ENCODE measurements around the gene MICAL2.

MICAL2 gene

GRCh38 chr11:12242966-12243365, 132.6 kb downstream of the MICAL2 start:
- Histone ChIP-seq H3K4me1 (ENCODE audit: control insufficient read depth, insufficient read depth, low read length) (peaks cover 90% of the 10 kb centered on the region), H3K9me3 (ENCODE audit: control insufficient read depth in 2 of 2, low read length in 2 of 2) (no peaks in the 10 kb centered on the region), H3K27me3 (ENCODE audit: control insufficient read depth in 1 of 2, insufficient read depth in 2 of 2, low read length in 2 of 2) (no peaks in the 10 kb centered on the region), H3K4me3 (ENCODE audit: low read length in 2 of 2) (no peak overlapping the region), H3K9ac (ENCODE audit: low read length in 2 of 2) (no peak overlapping the region), H3K27ac (ENCODE audit: low read length) (peak overlapping the region; percentile 67), H3K36me3 (ENCODE audit: control insufficient read depth in 2 of 2, insufficient read depth in 2 of 2, low read length in 2 of 2) (peaks cover 20 to 43% of the 10 kb centered on the region in 2 donors)

- Histone ChIP-seq H3K4me1 (ENCODE audit: control insufficient read depth, insufficient read depth, low read length) (peaks cover 90% of the 10 kb centered on the region), H3K36me3 (ENCODE audit: control insufficient read depth in 2 of 2, insufficient read depth in 2 of 2, low read length in 2 of 2) (peaks cover 20 to 43% of the 10 kb centered on the region in 2 donors), H3K9ac (ENCODE audit: low read length in 2 of 2) (no peak overlapping the region), H3K4me3 (ENCODE audit: low read length in 2 of 2) (no peak overlapping the region), H3K9me3 (ENCODE audit: control insufficient read depth in 2 of 2, low read length in 2 of 2) (no peaks in the 10 kb centered on the region), H3K27me3 (ENCODE audit: control insufficient read depth in 1 of 2, insufficient read depth in 2 of 2, low read length in 2 of 2) (no peaks in the 10 kb centered on the region), H3K27ac (ENCODE audit: low read length) (peak overlapping the region; percentile 67)
Observed at GRCh38 chr11:12243486-12243885, 133.1 kb downstream of the MICAL2 start.

GRCh38 chr11:12243911-12244550, 133.6 kb downstream of the MICAL2 start:
- Histone ChIP-seq H3K27me3 (ENCODE audit: control insufficient read depth in 1 of 2, insufficient read depth in 2 of 2, low read length in 2 of 2) (no peaks in the 10 kb centered on the region), H3K36me3 (ENCODE audit: control insufficient read depth in 2 of 2, insufficient read depth in 2 of 2, low read length in 2 of 2) (peaks cover 20 to 44% of the 10 kb centered on the region in 2 donors), H3K27ac (ENCODE audit: low read length) (peak overlapping the region; percentile 67), H3K4me3 (ENCODE audit: low read length in 2 of 2) (no peak overlapping the region), H3K9ac (ENCODE audit: low read length in 2 of 2) (no peak overlapping the region), H3K4me1 (ENCODE audit: control insufficient read depth, insufficient read depth, low read length) (peaks cover 90% of the 10 kb centered on the region), H3K9me3 (ENCODE audit: control insufficient read depth in 2 of 2, low read length in 2 of 2) (no peaks in the 10 kb centered on the region)

DNA sequence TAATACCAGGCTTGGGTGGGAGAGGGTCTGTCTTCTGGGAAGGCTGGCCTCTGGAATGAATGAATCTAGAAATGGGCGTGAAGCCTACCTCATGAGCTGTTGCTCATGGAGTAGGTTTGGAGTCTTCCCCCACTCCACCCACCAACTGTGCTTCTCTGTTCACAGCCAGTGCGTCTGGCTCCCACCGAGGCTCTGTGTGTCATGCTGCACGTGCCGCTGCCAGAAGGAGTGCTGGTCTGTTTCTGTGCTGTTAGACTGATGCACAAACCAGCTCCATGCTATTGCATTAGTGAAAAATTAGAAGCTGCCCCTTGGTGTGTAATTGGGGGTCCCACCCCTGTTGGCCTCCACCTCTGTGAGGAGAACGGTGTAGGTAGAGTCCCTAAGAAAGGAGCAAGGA, 134.7 kb downstream of the MICAL2 start:
- peaks cover 90% of the 10 kb centered on the region for H3K4me1 ChIP-seq (ENCODE audit: control insufficient read depth, insufficient read depth, low read length)
- no peaks in the 10 kb centered on the region for H3K9me3 ChIP-seq (ENCODE audit: control insufficient read depth in 2 of 2, low read length in 2 of 2)
- peaks cover 19 to 45% of the 10 kb centered on the region in 2 donors for H3K36me3 ChIP-seq (ENCODE audit: control insufficient read depth in 2 of 2, insufficient read depth in 2 of 2, low read length in 2 of 2)
- H3K27me3 ChIP-seq (ENCODE audit: control insufficient read depth in 1 of 2, insufficient read depth in 2 of 2, low read length in 2 of 2) = no peaks in the 10 kb centered on the region
- H3K9ac ChIP-seq (ENCODE audit: low read length in 2 of 2) = peak overlapping the region in 1 of 2 donors; percentile 13
- no peak overlapping the region for H3K4me3 ChIP-seq (ENCODE audit: low read length in 2 of 2)
- peak overlapping the region; percentile 67 for H3K27ac ChIP-seq (ENCODE audit: low read length)

DNA sequence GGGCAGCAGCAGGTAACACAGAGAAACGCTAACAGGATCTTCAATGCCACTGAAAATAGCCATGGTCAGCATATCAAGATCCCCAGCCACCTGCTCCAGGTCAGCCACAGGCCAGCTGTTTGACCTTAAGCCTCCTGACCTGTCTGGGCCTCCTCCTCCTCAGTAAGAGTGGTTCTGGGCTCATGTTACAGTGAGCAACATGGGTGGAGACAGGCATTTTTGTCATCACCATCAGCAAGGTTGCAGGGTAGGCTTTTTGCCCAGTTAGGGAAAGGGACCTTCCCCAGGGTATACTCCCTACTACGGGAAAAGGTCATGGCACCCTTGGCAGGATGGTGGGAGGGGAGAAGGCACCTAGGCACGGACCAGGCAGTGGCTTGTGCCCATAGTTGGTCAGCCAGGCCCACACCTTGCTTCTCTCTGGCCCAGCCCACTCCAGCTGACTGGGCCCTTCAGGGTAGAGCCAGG, 135.2 kb downstream of the MICAL2 start:
- Histone ChIP-seq H3K27ac (ENCODE audit: low read length) (peak overlapping the region; percentile 67), H3K9me3 (ENCODE audit: control insufficient read depth in 2 of 2, low read length in 2 of 2) (no peaks in the 10 kb centered on the region), H3K27me3 (ENCODE audit: control insufficient read depth in 1 of 2, insufficient read depth in 2 of 2, low read length in 2 of 2) (no peaks in the 10 kb centered on the region), H3K36me3 (ENCODE audit: control insufficient read depth in 2 of 2, insufficient read depth in 2 of 2, low read length in 2 of 2) (peaks cover 20 to 42% of the 10 kb centered on the region in 2 donors), H3K4me1 (ENCODE audit: control insufficient read depth, insufficient read depth, low read length) (peaks cover 85% of the 10 kb centered on the region), H3K9ac (ENCODE audit: low read length in 2 of 2) (no peak overlapping the region), H3K4me3 (ENCODE audit: low read length in 2 of 2) (no peak overlapping the region)

- Histone ChIP-seq H3K27ac (ENCODE audit: low read length) (peak overlapping the region; percentile 67), H3K27me3 (ENCODE audit: control insufficient read depth in 1 of 2, insufficient read depth in 2 of 2, low read length in 2 of 2) (no peaks in the 10 kb centered on the region), H3K9ac (ENCODE audit: low read length in 2 of 2) (no peak overlapping the region), H3K4me1 (ENCODE audit: control insufficient read depth, insufficient read depth, low read length) (peaks cover 79% of the 10 kb centered on the region), H3K36me3 (ENCODE audit: control insufficient read depth in 2 of 2, insufficient read depth in 2 of 2, low read length in 2 of 2) (peaks cover 15 to 38% of the 10 kb centered on the region in 2 donors), H3K4me3 (ENCODE audit: low read length in 2 of 2) (no peak overlapping the region), H3K9me3 (ENCODE audit: control insufficient read depth in 2 of 2, low read length in 2 of 2) (no peaks in the 10 kb centered on the region)
Observed at GRCh38 chr11:12246147-12246546, 135.8 kb downstream of the MICAL2 start.

- peaks cover 75% of the 10 kb centered on the region for H3K4me1 ChIP-seq (ENCODE audit: control insufficient read depth, insufficient read depth, low read length)
Observed at GRCh38 chr11:12246989-12247388, 136.6 kb downstream of the MICAL2 start.

DNA sequence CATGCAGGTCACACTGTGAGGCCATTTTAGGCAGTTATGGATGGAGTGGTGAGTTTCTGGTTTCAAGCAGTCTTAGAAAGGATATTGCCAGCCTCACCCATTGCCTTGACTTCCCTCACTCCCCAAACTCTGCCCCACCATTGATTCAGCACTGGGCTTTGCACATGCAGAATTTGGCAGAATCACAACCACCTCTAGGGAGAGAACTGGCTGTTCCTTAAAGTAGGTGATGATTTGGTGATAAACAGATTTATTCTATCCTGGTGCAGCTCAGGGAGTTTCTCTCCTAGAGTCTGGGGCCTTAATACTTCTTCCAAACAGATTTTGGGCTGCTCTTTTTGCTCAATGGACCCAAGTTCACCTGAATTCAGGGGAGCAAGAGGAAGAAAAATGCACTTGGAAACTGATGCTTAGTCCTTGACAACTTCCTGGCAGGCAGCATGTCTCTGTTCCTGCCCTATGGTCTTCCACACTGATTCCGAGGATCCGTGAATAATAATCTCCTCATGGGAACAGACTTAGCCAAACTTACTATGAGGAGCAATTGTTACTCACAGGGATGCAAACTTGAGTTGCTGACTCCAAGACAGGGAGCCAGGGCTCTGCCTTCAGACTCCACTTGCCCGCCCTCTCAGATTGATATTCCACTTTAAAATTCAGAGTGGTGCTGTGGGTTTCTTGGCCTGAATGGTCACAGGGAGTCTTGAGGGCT, 137.3 kb downstream of the MICAL2 start:
- H3K27me3 ChIP-seq (ENCODE audit: control insufficient read depth in 1 of 2, insufficient read depth in 2 of 2, low read length in 2 of 2) = no peaks in the 10 kb centered on the region
- H3K9ac ChIP-seq (ENCODE audit: low read length in 2 of 2) = peak overlapping the region in 1 of 2 donors; percentile 36
- H3K36me3 ChIP-seq (ENCODE audit: control insufficient read depth in 2 of 2, insufficient read depth in 2 of 2, low read length in 2 of 2) = peaks cover 5 to 31% of the 10 kb centered on the region in 2 donors
- peaks cover 72% of the 10 kb centered on the region for H3K4me1 ChIP-seq (ENCODE audit: control insufficient read depth, insufficient read depth, low read length)
- H3K27ac ChIP-seq (ENCODE audit: low read length) = peak overlapping the region; percentile 80
- H3K4me3 ChIP-seq (ENCODE audit: low read length in 2 of 2) = peak overlapping the region; percentile 21 to 57
- H3K9me3 ChIP-seq (ENCODE audit: control insufficient read depth in 2 of 2, low read length in 2 of 2) = no peaks in the 10 kb centered on the region

More at GRCh38 chr11:12246989-12247388, 136.6 kb downstream of the MICAL2 start:
- no peaks in the 10 kb centered on the region for H3K9me3 ChIP-seq (ENCODE audit: control insufficient read depth in 2 of 2, low read length in 2 of 2)
- H3K27ac ChIP-seq (ENCODE audit: low read length) = peak overlapping the region; percentile 80
- H3K9ac ChIP-seq (ENCODE audit: low read length in 2 of 2) = no peak overlapping the region
- H3K27me3 ChIP-seq (ENCODE audit: control insufficient read depth in 1 of 2, insufficient read depth in 2 of 2, low read length in 2 of 2) = no peaks in the 10 kb centered on the region
- no peak overlapping the region for H3K4me3 ChIP-seq (ENCODE audit: low read length in 2 of 2)
- H3K36me3 ChIP-seq (ENCODE audit: control insufficient read depth in 2 of 2, insufficient read depth in 2 of 2, low read length in 2 of 2) = peaks cover 8 to 34% of the 10 kb centered on the region in 2 donors

- peaks cover 67% of the 10 kb centered on the region for H3K4me1 ChIP-seq (ENCODE audit: control insufficient read depth, insufficient read depth, low read length)
- peak overlapping the region in 1 of 2 donors; percentile 36 for H3K9ac ChIP-seq (ENCODE audit: low read length in 2 of 2)
- H3K36me3 ChIP-seq (ENCODE audit: control insufficient read depth in 2 of 2, insufficient read depth in 2 of 2, low read length in 2 of 2) = peaks cover 3 to 27% of the 10 kb centered on the region in 2 donors
- no peaks in the 10 kb centered on the region for H3K9me3 ChIP-seq (ENCODE audit: control insufficient read depth in 2 of 2, low read length in 2 of 2)
- no peaks in the 10 kb centered on the region for H3K27me3 ChIP-seq (ENCODE audit: control insufficient read depth in 1 of 2, insufficient read depth in 2 of 2, low read length in 2 of 2)
- peak overlapping the region; percentile 80 for H3K27ac ChIP-seq (ENCODE audit: low read length)
- peak overlapping the region; percentile 21 to 57 for H3K4me3 ChIP-seq (ENCODE audit: low read length in 2 of 2)
Observed at GRCh38 chr11:12248330-12248729, 137.9 kb downstream of the MICAL2 start.

GRCh38 chr11:12249590-12250260, 139.3 kb downstream of the MICAL2 start:
- peaks cover 3 to 20% of the 10 kb centered on the region in 2 donors for H3K36me3 ChIP-seq (ENCODE audit: control insufficient read depth in 2 of 2, insufficient read depth in 2 of 2, low read length in 2 of 2)
- H3K27me3 ChIP-seq (ENCODE audit: control insufficient read depth in 1 of 2, insufficient read depth in 2 of 2, low read length in 2 of 2) = no peaks in the 10 kb centered on the region
- no peaks in the 10 kb centered on the region for H3K9me3 ChIP-seq (ENCODE audit: control insufficient read depth in 2 of 2, low read length in 2 of 2)
- H3K4me1 ChIP-seq (ENCODE audit: control insufficient read depth, insufficient read depth, low read length) = peaks cover 53% of the 10 kb centered on the region
- peak overlapping the region; percentile 80 for H3K27ac ChIP-seq (ENCODE audit: low read length)
- H3K9ac ChIP-seq (ENCODE audit: low read length in 2 of 2) = peak overlapping the region in 1 of 2 donors; percentile 13
- peak overlapping the region in 1 of 2 donors; percentile 15 for H3K4me3 ChIP-seq (ENCODE audit: low read length in 2 of 2)

Data from stomach smooth muscle (tissue), 2 donors.